Stimulated activated memory B cell treated with anti-CD40 and anti-IgM and Interleukin-4, amounts not matched to agents 10 μg/mL and 1 μg/mL and 100 μg/mL, for 72 hours (primary cell): ENCODE measurements around the gene PDZRN3.

Experiments
- ATAC-seq: fragments of 150-1000 bp; cut with Tn5 transposase; 2 replicates; pipeline ENCODE4 v1.10.0; 2021
- H3K27ac Mint-ChIP-seq: one replicate; pipeline ENCODE4 v1.8.0; 2022; ENCODE audit warnings: mild to moderate bottlenecking, mixed read lengths
- H3K27me3 Mint-ChIP-seq: one replicate; pipeline ENCODE4 v1.8.0; 2022; ENCODE audit warnings: mixed read lengths
- H3K36me3 Mint-ChIP-seq: one replicate; pipeline ENCODE4 v1.8.0; 2022; ENCODE audit warnings: mixed read lengths
- H3K4me1 Mint-ChIP-seq: one replicate; pipeline ENCODE4 v1.8.0; 2022; ENCODE audit warnings: mixed read lengths
- H3K4me3 Mint-ChIP-seq: one replicate; pipeline ENCODE4 v1.8.0; 2022; ENCODE audit warnings: mild to moderate bottlenecking, moderate library complexity, mixed read lengths
- H3K9me3 Mint-ChIP-seq: one replicate; pipeline ENCODE4 v1.8.0; 2022; ENCODE audit warnings: mixed read lengths

The PDZRN3 gene

DNA sequence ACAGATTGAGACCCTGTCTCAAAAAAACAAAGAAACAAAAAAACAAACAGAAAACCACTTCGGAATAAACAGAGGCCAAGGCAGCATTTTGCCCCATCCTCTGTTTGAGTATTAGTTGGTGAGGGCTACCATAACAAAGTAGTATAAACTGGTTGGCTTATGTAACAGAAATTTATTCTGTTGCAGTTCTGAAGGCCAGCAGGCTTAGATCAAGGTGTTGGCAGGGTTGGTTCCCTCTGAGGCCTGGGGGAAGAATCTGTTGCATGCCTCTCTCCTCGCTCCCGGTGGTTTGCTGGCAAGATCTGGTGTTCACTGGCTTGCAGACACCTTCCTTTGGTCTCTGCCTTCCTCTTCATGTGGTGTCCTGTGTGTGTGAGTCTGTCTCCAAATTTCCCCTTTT, 261.6 kb downstream of the PDZRN3 start:
- ATAC-seq: no peak
- Mint-ChIP-seq H3K27me3 (no peaks in the 10 kb centered on the region), H3K4me3 (no peak overlapping the region), H3K27ac (no peak overlapping the region), H3K9me3 (peaks cover 2% of the 10 kb centered on the region), H3K36me3 (no peaks in the 10 kb centered on the region), H3K4me1 (no peaks in the 10 kb centered on the region)

DNA sequence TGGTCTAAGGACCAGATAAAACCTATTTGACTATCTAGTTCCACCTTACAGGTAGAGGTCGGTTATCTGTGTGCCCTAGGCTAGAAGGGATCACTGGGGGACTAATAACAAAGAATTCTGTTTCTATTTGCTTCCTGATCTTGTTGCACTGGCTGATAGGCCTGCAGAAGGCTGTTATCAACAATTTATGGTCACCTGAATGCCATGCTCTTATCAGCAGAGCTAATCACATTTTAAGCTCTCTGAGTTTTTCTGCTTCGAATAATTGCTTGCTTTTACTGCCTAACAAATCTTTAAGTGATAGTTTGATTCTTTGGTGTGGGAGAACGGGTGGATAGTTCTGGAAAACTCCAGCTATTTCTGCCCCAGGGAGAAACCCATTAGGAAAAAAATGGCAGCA, 263.1 kb downstream of the PDZRN3 start:
- no peak overlapping the region for H3K27ac Mint-ChIP-seq
- peaks cover 7% of the 10 kb centered on the region for H3K9me3 Mint-ChIP-seq
- ATAC-seq: no peak
- no peaks in the 10 kb centered on the region for H3K27me3 Mint-ChIP-seq
- no peak overlapping the region for H3K4me3 Mint-ChIP-seq
- H3K36me3 Mint-ChIP-seq: no peaks in the 10 kb centered on the region
- no peaks in the 10 kb centered on the region for H3K4me1 Mint-ChIP-seq

DNA sequence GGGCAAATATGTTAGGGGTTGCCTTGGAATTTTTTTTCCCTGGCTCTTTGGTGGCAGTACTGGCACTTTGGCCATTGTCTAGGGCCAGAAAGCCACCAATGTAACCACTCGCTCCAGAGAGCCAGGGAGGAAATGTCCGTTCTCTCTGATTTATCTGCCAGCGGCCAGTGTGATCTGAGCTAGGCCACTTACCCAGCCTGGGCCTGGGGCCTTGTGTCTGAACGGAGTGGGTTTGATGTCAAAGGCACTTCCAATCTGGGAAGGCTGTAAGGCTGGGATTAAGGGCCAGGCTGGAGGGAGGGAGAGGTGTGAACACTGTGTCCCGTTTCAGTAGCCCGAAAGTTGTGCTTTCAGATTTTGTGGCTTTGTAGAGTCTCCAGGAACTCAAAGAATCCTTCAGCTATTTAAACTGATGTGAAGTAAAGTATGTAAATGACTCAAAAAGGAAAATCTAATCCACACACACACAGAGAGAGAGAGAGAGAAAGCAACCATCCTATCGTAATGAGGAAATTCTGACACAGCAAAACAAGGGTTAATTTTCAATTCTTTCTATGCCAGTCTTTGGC, 271.0 kb downstream of the PDZRN3 start:
- Mint-ChIP-seq H3K27ac (no peak overlapping the region), H3K4me1 (no peaks in the 10 kb centered on the region), H3K27me3 (no peaks in the 10 kb centered on the region), H3K9me3 (peaks cover 9% of the 10 kb centered on the region), H3K36me3 (no peaks in the 10 kb centered on the region), H3K4me3 (no peak overlapping the region)
- no peak for ATAC-seq

DNA sequence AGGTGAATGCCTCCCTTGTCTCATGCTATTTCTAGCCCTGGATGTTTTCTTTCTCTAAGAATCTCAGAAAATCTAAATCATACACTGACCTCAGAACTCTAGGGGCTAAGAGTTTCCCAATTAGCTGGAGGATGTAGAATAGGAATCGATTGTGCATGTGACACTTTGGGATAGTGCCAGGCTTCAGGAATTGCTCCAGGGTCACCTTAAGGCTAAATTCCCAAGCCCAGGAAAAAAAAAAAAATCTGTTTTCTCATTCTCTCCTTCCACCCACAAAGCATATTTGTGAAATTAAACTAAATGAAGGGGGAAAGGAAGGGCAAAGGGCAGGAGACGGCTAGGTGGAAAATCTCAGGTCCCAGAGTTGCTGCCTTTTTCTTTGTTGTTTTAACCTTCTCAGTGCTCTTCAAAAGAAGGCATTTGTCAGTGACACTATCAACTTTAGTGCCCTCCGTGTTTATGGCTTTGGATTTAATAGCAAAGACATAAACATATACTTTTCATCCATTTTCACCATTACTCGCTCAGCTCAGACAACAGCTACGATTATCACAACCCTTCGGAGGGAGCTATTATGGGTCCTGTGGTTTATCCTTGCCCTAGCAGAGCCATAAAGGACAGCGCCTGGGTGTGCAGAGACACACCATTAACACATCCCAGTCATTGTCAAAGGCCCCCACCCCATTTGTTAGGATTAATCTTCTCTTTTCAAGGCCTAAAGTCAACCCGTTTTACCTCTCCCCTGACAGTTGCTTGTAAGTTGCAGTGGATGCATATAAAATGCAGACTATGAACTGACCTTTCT, 271.7 kb downstream of the PDZRN3 start:
- ATAC-seq: no peak
- Mint-ChIP-seq H3K9me3 (peaks cover 9% of the 10 kb centered on the region), H3K4me1 (no peaks in the 10 kb centered on the region), H3K27me3 (no peaks in the 10 kb centered on the region), H3K36me3 (no peaks in the 10 kb centered on the region), H3K27ac (no peak overlapping the region), H3K4me3 (no peak overlapping the region)

DNA sequence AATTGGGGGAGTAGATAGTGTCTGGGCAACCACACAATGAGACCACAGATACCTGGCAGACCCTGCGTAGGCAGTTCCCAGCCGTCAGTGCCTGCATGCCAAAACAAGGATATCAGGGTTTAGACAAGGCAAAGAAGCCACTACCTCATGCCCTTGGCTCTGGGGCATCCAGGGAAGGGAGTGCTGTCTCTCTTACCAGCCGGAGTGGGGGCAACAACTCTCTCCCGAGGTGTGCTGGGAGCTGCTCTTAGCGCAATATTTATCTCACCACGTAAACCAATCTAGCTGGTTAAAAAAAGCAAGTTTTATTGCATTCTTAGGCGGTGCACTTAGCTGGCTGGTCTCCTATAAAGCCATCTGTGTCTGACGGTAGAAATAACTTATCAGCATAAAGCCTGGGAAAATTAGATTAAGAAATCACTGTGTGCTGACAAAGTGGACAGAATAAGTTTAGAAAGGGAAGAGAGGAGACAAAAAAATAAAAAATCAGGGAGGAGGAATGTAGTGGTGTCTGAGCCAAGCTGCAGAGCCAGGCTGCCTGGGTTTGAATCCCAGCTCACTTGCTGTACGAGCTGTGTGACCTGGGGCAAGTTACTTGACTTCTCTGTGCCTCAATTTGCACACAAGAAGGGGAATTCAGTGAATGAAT, 273.2 kb downstream of the PDZRN3 start:
- Mint-ChIP-seq H3K36me3 (no peaks in the 10 kb centered on the region), H3K27ac (no peak overlapping the region), H3K27me3 (no peaks in the 10 kb centered on the region), H3K9me3 (peaks cover 4% of the 10 kb centered on the region), H3K4me1 (no peaks in the 10 kb centered on the region), H3K4me3 (no peak overlapping the region)
- no peak for ATAC-seq

DNA sequence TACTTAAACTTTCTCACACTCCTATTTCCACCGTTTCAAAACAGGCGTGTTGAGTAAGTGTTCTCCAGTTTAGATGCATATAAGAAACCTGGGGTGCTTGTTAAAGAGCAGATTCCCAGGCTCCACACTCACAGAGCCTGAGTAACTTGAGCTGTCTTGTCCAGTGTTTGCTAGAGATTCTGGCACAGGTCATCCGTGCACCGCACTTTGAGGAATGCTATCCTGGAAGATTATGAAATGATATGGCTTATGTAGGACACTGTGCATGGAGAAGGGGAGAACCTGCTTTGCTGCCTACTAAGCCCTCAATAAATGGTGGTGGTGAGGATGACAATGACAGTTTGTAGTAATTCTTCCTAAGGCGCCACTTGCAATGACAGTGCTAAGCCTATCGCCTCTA, 273.7 kb downstream of the PDZRN3 start:
- Mint-ChIP-seq H3K27ac (no peak overlapping the region), H3K36me3 (no peaks in the 10 kb centered on the region), H3K9me3 (no peaks in the 10 kb centered on the region), H3K4me3 (no peak overlapping the region), H3K4me1 (no peaks in the 10 kb centered on the region), H3K27me3 (no peaks in the 10 kb centered on the region)
- ATAC-seq: no peak

DNA sequence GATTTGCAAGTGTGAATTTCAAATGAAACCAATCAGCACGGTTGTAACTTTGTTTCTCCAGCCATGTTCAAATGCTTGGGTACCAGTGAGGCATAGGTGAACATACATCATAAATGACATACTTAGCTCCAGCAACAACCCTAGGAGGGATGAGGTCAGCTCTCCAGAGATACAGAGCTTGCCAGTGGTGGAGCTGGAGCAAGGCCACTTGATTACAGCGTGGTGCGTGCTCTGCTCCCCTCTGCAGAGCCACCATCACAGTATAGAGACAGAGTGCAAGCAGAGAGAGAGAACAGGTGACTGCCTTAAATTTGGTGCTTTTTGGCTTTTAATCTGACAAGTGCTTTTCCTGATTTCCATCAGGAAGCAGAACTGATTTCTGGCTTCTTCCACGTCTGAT, 275.1 kb downstream of the PDZRN3 start:
- Mint-ChIP-seq H3K4me3 (no peak overlapping the region), H3K27me3 (no peaks in the 10 kb centered on the region), H3K27ac (no peak overlapping the region), H3K4me1 (no peaks in the 10 kb centered on the region), H3K36me3 (no peaks in the 10 kb centered on the region), H3K9me3 (no peaks in the 10 kb centered on the region)
- ATAC-seq: no peak

DNA sequence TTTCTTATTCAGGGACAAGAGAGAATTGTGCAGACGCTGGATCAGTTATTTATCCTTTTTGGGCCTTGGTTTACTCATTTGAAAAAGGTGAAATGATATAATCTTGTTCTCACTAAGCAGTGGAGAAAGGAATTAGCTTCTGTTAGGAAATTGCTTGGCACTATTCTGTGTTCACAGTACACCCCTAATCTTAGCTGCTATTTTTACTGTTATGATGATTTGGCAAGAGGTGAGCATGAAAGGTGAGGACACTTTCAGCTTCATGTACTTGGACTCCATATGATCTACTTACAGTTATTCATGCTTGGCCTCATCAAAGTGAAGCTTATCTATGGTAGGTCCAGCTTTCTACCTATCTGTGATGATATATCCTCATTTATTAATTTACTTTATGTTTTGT, 282.7 kb downstream of the PDZRN3 start:
- no peaks in the 10 kb centered on the region for H3K4me1 Mint-ChIP-seq
- no peak overlapping the region for H3K4me3 Mint-ChIP-seq
- no peaks in the 10 kb centered on the region for H3K27me3 Mint-ChIP-seq
- H3K36me3 Mint-ChIP-seq: no peaks in the 10 kb centered on the region
- H3K27ac Mint-ChIP-seq: no peak overlapping the region
- H3K9me3 Mint-ChIP-seq: no peaks in the 10 kb centered on the region
- no peak for ATAC-seq

DNA sequence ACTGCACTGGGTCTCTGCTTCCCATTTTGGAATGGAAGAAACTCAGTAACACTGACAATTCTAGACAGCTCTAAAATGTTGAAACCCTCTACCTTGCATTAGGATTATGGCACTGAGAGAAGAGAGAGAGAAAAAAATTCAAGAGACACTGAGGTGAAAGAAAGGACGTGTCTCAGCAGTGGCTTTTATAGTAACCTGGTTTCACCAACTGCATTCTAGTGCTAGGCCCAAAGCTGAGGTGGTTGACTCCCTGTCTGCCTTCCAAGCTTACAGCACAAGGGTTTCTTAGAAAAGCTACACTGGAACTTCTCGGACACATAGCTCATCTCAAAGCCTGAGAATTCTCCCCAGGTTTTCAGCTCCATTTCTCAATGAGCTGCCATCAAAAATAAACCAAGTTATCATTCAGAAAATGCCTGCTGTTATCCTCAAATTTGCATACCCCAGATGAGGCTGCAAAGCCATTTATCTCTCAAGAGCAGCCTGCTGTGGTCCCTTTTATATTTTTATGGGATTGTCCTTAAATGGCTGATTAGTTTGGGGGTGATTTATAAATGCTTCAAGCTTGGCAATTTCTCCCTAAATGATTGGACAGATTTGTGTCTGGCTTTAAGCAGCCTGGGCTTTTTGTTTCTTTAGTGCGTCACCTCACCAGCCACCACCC, 283.3 kb downstream of the PDZRN3 start:
- Mint-ChIP-seq H3K27ac (no peak overlapping the region), H3K27me3 (no peaks in the 10 kb centered on the region), H3K4me3 (no peak overlapping the region), H3K4me1 (no peaks in the 10 kb centered on the region), H3K36me3 (no peaks in the 10 kb centered on the region), H3K9me3 (no peaks in the 10 kb centered on the region)
- ATAC-seq: no peak

DNA sequence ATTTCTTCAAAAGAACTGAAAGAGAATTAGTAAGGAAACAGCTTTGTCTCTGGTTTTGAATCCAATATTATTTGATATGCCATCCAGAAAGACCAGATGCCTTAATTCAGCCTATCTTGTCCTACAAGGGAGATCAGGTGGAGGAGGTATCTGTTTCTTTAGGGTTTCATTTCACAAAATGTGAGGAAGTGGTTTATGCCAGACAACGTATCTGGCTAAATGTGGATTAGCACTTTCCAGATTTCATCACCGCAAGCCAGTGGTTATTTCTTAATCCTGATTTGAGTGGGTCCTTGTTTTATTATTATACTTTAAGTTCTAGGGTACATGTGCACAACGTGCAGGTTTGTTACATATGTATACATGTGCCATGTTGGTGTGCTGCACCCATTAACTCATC, 292.2 kb downstream of the PDZRN3 start:
- Mint-ChIP-seq H3K4me1 (no peaks in the 10 kb centered on the region), H3K4me3 (no peak overlapping the region), H3K9me3 (peaks cover 3% of the 10 kb centered on the region), H3K36me3 (no peaks in the 10 kb centered on the region), H3K27ac (no peak overlapping the region), H3K27me3 (no peaks in the 10 kb centered on the region)
- ATAC-seq: no peak
